Stimulated activated CD4-positive, alpha-beta T cell treated with anti-CD3 and anti-CD28 coated beads, Interleukin-1b, Interleukin-23, amount 100 ng/mL, for 1 hour (primary cell): Measurements from ENCODE around the gene CFAP52.
"Not testable (repeated sequence)": the region's sequence is repeated elsewhere in the genome, so short reads cannot be mapped to it uniquely, and the experiment has no call there.

Source experiments
- DNase-seq, 2 donors: peaks; one replicate each; pipeline ENCODE4 v3.0.0-alpha.2; 2020; ENCODE audit warnings: low read depth in 2 of 2

CFAP52 gene

GRCh38 chr17:9646546-9646885 lies 70.1 kb downstream of the CFAP52 start:
- DNase-seq: no peak

- no peak for DNase-seq
Measured at GRCh38 chr17:9647014-9647413, 70.6 kb downstream of the CFAP52 start.

- no peak for DNase-seq
Measured at GRCh38 chr17:9648521-9649110, 72.2 kb downstream of the CFAP52 start.

- no peak for DNase-seq
Measured at GRCh38 chr17:9658593-9659211, 82.3 kb downstream of the CFAP52 start.

- no peak for DNase-seq
Measured at GRCh38 chr17:9661027-9661426, 84.6 kb downstream of the CFAP52 start.

GRCh38 chr17:9663511-9663910 lies 87.1 kb downstream of the CFAP52 start:
- DNase-seq: not testable (repeated sequence)

- no peak for DNase-seq
Measured at GRCh38 chr17:9666461-9667050, 90.1 kb downstream of the CFAP52 start.

- no peak for DNase-seq
Measured at GRCh38 chr17:9668517-9668916, 92.1 kb downstream of the CFAP52 start.

- no peak for DNase-seq
Measured at GRCh38 chr17:9669551-9670008, 93.1 kb downstream of the CFAP52 start.

GRCh38 chr17:9670596-9670995 lies 94.2 kb downstream of the CFAP52 start:
- no peak for DNase-seq

GRCh38 chr17:9671559-9671958 lies 95.1 kb downstream of the CFAP52 start:
- no peak for DNase-seq

- no peak for DNase-seq
Measured at GRCh38 chr17:9672266-9672665, 95.8 kb downstream of the CFAP52 start.

GRCh38 chr17:9672691-9673090 lies 96.2 kb downstream of the CFAP52 start:
- DNase-seq: no peak

GRCh38 chr17:9676084-9676483 lies 99.6 kb downstream of the CFAP52 start:
- DNase-seq: no peak

- DNase-seq: no peak
Measured at GRCh38 chr17:9676820-9677310, 100.4 kb downstream of the CFAP52 start.

GRCh38 chr17:9677411-9677810 lies 101.0 kb downstream of the CFAP52 start:
- no peak for DNase-seq

- DNase-seq: no peak
Measured at GRCh38 chr17:9677896-9678295, 101.5 kb downstream of the CFAP52 start.

GRCh38 chr17:9684955-9685621 lies 108.6 kb downstream of the CFAP52 start:
- no peak for DNase-seq
